ENCODE data around the gene FAT3. TPM values are rescaled to one million over a fixed set of nuclear protein-coding genes. Genes with fewer than 3 reads are reported as not detected.

The FAT3 gene
- total and polyA plus RNA-seq, 10 of the 15 experiments (the other 5 are each of a cell fraction or from before 2014, with no cell fraction given): under 0.01 to 0.04 (median 0.01) TPM; not detected in 7

- H3K27me3 ChIP-seq (replicated peaks in 1 of 2; ENCODE audit: control insufficient read depth in 2 of 2, insufficient read depth in 2 of 2, low read length in 1 of 2): no peaks in the 10 kb centered on the region
- BruUV-seq (replicated peaks): no TSS peak
- intact Hi-C loops (cut with micrococcal nuclease; ENCODE audit: unreplicated experiment): no loop called here
Measured at GRCh38 chr11:92190535-92191206, 33.9 kb upstream of the FAT3 start.

DNA sequence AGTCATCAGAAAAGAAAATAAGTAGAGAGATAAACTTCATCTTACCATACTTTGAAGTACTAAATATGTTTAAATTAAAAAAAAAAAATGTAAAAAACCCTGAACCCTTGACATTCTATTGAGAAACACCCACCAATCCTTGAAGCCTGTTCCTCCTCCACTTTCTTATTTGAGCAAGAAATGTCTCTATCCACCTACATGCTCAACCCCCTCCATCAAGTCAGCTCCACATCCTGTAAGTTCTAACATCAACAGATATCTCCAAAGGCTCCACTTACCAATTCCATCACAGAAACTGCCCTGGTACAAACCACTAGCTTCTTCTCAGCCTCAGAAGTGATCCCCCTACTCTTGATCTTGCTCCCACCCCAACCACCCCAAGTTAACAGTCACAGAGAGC is 32.5 kb upstream of the FAT3 start:
- Histone ChIP-seq H4K20me1 (ENCODE audit: control insufficient read depth, insufficient read depth) (no peaks in the 10 kb centered on the region), H3K4me2 (ENCODE audit: control insufficient read depth, insufficient read depth) (no peak overlapping the region), H3K4me1 (ENCODE audit: control insufficient read depth, insufficient read depth, low read length) (no peaks in the 10 kb centered on the region), H3K9ac (ENCODE audit: control insufficient read depth, insufficient read depth, low read length) (no peak overlapping the region), H3K4me3 (no peak overlapping the region), H3K9me3 (replicated peaks; ENCODE audit: control insufficient read depth, insufficient read depth, low read length) (no peaks in the 10 kb centered on the region), H3K79me2 (ENCODE audit: control insufficient read depth, insufficient read depth, low read length) (no peaks in the 10 kb centered on the region), H3K36me3 (ENCODE audit: control insufficient read depth in 2 of 2, insufficient read depth in 2 of 2, low read length in 1 of 2) (no peaks in the 10 kb centered on the region), H3K27me3 (replicated peaks in 1 of 2; ENCODE audit: control insufficient read depth in 2 of 2, insufficient read depth in 2 of 2, low read length in 1 of 2) (no peaks in the 10 kb centered on the region), H3K27ac (ENCODE audit: control insufficient read depth, insufficient read depth) (no peak overlapping the region), H2AFZ (ENCODE audit: control insufficient read depth, low read depth, low read length) (no peak overlapping the region)
- no peak for DNase-seq (ENCODE audit: low read depth, low spot score)
- ChIA-PET POLR2A (no interaction called here), CTCF (interaction anchor here (0.7 kb wide), 1 partner anchor 9 kb away, joined by 4 read pairs; no protein-coding TSS in a partner anchor), SMC1A (ENCODE audit: uncharacterized antibody, unreplicated experiment) (no interaction called here), RAD21 (ENCODE audit: unreplicated experiment) (no interaction called here)
- no peak for FAIRE-seq
- no peak for ATAC-seq
- in situ Hi-C loops (cut with MboI): no loop called here
- intact Hi-C loops (cut with micrococcal nuclease; ENCODE audit: unreplicated experiment): no loop called here
- TF ChIP-seq, protein P1, sequence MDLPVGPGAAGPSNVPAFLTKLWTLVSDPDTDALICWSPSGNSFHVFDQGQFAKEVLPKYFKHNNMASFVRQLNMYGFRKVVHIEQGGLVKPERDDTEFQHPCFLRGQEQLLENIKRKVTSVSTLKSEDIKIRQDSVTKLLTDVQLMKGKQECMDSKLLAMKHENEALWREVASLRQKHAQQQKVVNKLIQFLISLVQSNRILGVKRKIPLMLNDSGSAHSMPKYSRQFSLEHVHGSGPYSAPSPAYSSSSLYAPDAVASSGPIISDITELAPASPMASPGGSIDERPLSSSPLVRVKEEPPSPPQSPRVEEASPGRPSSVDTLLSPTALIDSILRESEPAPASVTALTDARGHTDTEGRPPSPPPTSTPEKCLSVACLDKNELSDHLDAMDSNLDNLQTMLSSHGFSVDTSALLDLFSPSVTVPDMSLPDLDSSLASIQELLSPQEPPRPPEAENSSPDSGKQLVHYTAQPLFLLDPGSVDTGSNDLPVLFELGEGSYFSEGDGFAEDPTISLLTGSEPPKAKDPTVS (IDR thresholded peaks at IDR 0.05; ENCODE audit: low read depth, low read length): no peak
- no peak for TF ChIP-seq PAX8 (IDR thresholded peaks at IDR 0.05)
- no peak for TF ChIP-seq CHD1 (IDR thresholded peaks at IDR 0.05; ENCODE audit: low read depth, low read length)
- no peak for TF ChIP-seq ZNF274 (IDR thresholded peaks at IDR 0.05; ENCODE audit: insufficient read depth, insufficient read length)
- TF ChIP-seq CBFB (IDR thresholded peaks at IDR 0.05; ENCODE audit: low read depth): no peak
- TF ChIP-seq ESRRA (IDR thresholded peaks at IDR 0.05; ENCODE audit: low read length): no peak
- TF ChIP-seq SUPT20H (IDR thresholded peaks at IDR 0.05; ENCODE audit: borderline replicate concordance, control insufficient read depth, low read depth, low read length): no peak
- no peak for TF ChIP-seq SPI1 (IDR thresholded peaks at IDR 0.05; ENCODE audit: borderline replicate concordance, insufficient read depth, low read depth, low read length)
- TF ChIP-seq SMARCA5 (IDR thresholded peaks at IDR 0.05): no peak
- TF ChIP-seq RFX5 (IDR thresholded peaks at IDR 0.05; ENCODE audit: low read depth, low read length): no peak
- no TSS peak for BruUV-seq (replicated peaks)

More at GRCh38 chr11:92190535-92191206, 33.9 kb upstream of the FAT3 start:
- H3K4me3 ChIP-seq: no peak overlapping the region
- WGBS (ENCODE audit: insufficient coverage, insufficient replicate concordance, low lambda C conversion rate, missing lambda C conversion rate): 0% methylated on average over 2 of the region's 2 CpGs
- in situ Hi-C loops (cut with MboI): no loop called here
- FAIRE-seq (no peak), DNase-seq (ENCODE audit: low read depth, low spot score) (no peak), ATAC-seq (no peak)
- POLR2A ChIA-PET: no interaction called here
- H3K4me2 ChIP-seq (ENCODE audit: control insufficient read depth, insufficient read depth): no peak overlapping the region
- H3K9me3 ChIP-seq (replicated peaks; ENCODE audit: control insufficient read depth, insufficient read depth, low read length): no peaks in the 10 kb centered on the region
- no peaks in the 10 kb centered on the region for H4K20me1 ChIP-seq (ENCODE audit: control insufficient read depth, insufficient read depth)
- H3K27ac ChIP-seq (ENCODE audit: control insufficient read depth, insufficient read depth): no peak overlapping the region
- H3K4me1 ChIP-seq (ENCODE audit: control insufficient read depth, insufficient read depth, low read length): no peaks in the 10 kb centered on the region
- SMC1A ChIA-PET (ENCODE audit: uncharacterized antibody, unreplicated experiment): no interaction called here
- no peak overlapping the region for H2AFZ ChIP-seq (ENCODE audit: control insufficient read depth, low read depth, low read length)
- TF ChIP-seq TARDBP (IDR thresholded peaks at IDR 0.05; ENCODE audit: borderline replicate concordance): no peak
- TF ChIP-seq PAX5 (IDR thresholded peaks at IDR 0.05; ENCODE audit: borderline replicate concordance, low read depth, low read length): no peak
- no peak for TF ChIP-seq USF1 (IDR thresholded peaks at IDR 0.05; ENCODE audit: borderline replicate concordance, extremely low read length, insufficient read depth, low read depth, low read length)
- no peak for TF ChIP-seq ZNF207 (IDR thresholded peaks at IDR 0.05; ENCODE audit: borderline replicate concordance)
- TF ChIP-seq CHD4 (IDR thresholded peaks at IDR 0.05): no peak
- no peak for TF ChIP-seq SREBF1 (IDR thresholded peaks at IDR 0.05; ENCODE audit: low read length)
- TF ChIP-seq CBX5 (IDR thresholded peaks at IDR 0.05; ENCODE audit: low read depth): no peak
- no peaks in the 10 kb centered on the region for H3K36me3 ChIP-seq (ENCODE audit: control insufficient read depth in 2 of 2, insufficient read depth in 2 of 2, low read length in 1 of 2)
- H3K9ac ChIP-seq (ENCODE audit: control insufficient read depth, insufficient read depth, low read length): no peak overlapping the region
- RAD21 ChIA-PET (ENCODE audit: unreplicated experiment): no interaction called here
- CTCF ChIA-PET: no interaction called here
- no peaks in the 10 kb centered on the region for H3K79me2 ChIP-seq (ENCODE audit: control insufficient read depth, insufficient read depth, low read length)
